ENCODE data around the gene CPXM1.
"Not testable (repeated sequence)": the region's sequence is repeated elsewhere in the genome, so short reads cannot be mapped to it uniquely, and the experiment has no call there.

CPXM1 gene

DNA sequence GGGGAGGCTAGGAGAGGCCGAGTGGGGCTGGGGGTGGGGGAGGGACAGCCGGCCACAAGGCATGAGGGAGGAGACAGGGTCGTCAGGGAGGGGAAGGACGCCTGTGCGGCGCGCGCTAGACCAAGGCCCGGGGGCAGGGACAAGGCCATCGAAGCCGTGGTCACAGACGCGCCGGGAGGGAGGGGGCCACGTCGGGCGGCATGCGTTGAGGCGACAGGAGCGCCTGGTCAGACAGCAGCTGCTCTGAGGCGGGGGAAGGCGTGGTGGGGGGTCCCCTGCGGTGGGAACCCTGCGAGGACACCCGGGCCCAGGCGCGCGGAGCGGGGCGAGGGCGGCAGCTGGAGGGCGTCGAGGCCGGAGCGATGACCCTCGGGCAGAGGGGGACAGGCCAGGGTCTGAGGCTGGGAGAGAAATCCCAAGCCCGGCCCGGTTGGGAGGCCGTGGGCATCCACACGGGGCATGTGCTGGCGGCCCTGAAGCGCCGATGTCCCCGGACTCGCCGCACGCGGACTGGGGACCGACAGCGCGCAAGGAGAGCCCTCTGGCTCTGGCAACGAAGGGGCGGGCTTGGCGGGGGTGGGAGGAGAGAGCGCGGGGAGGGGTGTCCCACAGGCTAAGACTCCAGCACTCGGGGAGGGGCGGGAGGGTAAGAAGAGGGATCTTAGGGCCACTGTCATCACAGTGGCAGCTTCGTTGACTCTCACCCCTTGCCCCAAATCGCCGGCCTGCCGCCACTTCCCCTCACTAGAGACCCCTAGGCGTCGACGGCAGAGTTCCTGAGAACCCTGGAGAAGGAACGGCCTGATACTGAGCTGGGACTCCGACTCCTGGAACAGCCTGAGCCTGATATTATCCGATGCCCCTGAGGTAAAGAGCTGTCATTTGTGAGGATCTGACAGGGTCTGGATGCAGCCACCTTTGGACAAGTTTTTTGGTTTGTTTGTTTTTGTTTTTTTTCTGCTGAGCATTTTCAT lies 20.8 kb upstream of the CPXM1 start:
- no peak for DNase-seq (ENCODE audit: low read depth)

GRCh38 chr20:2820084-2820895 lies 19.9 kb upstream of the CPXM1 start:
- no peak for DNase-seq (ENCODE audit: low read depth)

- DNase-seq (ENCODE audit: low read depth): no peak
Measured at GRCh38 chr20:2817891-2818595, 17.6 kb upstream of the CPXM1 start.

DNA sequence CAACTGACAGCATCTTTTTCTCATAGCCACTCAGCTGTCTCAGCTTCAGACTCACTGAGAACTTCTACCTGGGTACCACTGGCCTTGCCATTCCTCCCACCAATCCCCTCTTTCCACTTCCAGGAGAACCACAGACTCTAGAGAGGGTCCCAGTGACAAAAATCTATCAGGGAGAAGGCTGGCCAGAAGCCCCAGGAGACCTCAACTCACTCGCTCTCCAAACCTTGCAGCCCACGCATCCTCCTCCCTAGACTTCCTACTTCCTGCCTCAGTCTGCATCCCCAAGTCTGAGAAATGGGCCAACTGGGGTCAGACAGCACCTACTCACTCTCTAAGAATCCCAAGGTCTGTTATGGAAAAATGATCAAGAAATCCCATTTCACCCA lies 16.9 kb upstream of the CPXM1 start:
- no peak for DNase-seq (ENCODE audit: low read depth)

DNA sequence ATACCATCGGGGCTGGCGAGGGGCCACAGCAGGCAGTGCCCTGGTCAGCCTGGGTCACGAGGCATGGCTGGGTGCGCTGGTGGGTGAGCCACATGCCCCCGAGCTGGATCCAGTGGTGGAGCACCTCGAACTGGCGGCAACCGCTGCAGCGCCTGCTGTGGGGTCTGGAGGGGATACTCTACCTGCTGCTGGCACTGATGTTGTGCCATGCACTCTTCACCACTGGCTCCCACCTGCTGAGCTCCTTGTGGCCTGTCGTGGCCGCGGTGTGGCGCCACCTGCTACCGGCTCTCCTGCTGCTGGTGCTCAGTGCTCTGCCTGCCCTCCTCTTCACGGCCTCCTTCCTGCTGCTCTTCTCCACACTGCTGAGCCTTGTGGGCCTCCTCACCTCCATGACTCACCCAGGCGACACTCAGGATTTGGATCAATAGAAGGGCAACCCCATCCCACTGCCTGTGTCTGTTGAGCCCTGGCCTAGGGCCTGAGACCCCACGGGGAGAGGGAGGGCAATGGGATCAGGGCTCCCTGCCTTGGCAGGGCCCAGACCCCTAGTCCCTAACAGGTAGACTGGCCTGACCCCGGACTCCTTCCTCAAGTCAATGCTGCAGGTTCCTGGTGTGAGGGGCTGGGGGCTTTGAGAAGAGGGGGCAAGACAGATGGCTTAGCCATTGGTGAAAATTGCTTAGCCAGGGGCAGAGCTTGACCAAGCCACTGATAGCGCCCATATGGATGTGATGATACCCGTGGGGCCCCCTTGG lies 16.3 kb upstream of the CPXM1 start:
- DNase-seq (ENCODE audit: low read depth): no peak

GRCh38 chr20:2816030-2816582 lies 15.7 kb upstream of the CPXM1 start, which contains the start of gene TMEM239:
Gene TMEM239, plus strand, starts transcription at chr20:2816364. Its CDS starts 191 bp downstream, at chr20:2816555.
- no peak for DNase-seq (ENCODE audit: low read depth)

DNA sequence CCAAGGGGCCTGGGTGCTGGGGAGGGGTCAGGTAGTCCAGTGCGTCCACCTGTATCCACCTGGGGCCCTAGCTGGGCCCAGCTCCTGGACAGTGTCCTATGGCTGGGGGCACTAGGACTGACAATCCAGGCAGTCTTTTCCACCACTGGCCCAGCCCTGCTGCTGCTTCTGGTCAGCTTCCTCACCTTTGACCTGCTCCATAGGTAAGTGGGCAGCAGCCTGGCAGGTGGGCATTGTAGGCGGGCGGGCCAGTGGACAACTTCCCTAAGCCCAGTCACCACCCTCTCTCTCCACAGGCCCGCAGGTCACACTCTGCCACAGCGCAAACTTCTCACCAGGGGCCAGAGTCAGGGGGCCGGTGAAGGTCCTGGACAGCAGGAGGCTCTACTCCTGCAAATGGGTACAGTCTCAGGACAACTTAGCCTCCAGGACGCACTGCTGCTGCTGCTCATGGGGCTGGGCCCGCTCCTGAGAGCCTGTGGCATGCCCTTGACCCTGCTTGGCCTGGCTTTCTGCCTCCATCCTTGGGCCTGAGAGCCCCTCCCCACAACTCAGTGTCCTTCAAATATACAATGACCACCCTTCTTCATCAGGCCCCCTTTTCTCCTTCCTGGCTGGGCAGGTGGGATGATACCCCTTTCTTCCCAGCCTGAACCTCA lies 14.9 kb upstream of the CPXM1 start:
- DNase-seq (ENCODE audit: low read depth): no peak

- peak; percentile 98 for DNase-seq (ENCODE audit: low read depth)
Measured at GRCh38 chr20:2814587-2815051, 14.2 kb upstream of the CPXM1 start, which contains the start of gene C20orf141. Gene C20orf141, plus strand, starts transcription at chr20:2814987. Its CDS starts 198 bp downstream, at chr20:2815185.

- no peak for DNase-seq (ENCODE audit: low read depth)
Measured at GRCh38 chr20:2814076-2814475, 13.6 kb upstream of the CPXM1 start.

DNA sequence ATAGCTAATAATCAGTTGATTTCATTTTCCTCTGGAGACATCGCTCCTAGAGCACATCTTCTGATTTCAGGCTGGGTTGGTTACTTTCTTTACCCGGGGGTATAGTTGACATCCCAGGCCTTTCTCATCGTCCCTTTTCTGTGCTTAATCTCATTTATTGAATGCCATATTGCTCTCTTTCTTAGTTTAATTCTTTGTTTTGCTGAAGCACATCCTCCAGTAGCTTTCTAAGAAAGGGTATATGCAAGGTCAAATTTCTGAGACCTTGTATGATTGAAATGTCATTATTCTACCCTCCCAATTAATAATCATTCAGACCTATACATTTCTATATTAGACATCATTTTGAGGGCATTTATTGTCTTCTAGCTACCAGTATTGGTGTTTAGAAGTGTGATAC lies 11.8 kb upstream of the CPXM1 start:
- no peak for DNase-seq (ENCODE audit: low read depth)

DNA sequence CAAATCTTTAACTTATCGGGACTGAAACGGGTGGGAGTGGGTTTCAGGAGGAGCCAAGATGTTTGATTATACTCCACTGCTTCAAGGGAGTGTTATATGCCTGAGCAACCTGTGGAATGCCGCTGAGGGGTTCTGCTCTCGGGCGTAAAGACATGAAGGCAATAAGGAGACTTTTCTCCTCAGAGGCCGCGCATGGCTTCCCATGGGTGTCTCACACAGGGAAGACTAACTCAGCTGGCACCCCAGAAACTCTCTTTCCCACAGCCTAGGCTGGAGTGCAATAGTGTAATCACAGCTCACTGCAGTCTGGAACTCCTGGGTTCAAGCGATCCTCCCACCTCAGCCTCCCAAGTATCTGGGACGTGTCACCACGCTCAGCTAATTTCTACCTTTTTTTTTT lies 9.3 kb upstream of the CPXM1 start:
- no peak for DNase-seq (ENCODE audit: low read depth)

DNA sequence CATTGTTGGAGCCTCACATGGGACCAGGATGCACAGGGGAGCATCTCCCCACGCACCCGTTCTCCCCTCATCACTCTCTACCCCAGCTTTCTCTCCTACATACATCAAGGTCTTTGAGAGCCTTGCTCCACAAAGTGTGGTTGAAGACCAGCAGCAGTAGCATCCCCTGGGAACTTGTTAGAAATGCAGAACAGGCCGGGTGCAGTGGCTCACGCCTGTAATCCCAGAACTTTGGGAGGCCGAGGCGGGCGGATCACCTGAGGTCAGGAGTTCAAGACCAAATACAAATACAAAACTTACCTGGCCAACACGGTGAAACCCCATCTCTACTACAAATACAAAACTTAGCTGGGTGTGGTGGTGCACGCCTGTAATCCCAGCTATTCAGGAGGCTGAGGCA lies 7.5 kb upstream of the CPXM1 start:
- not testable (repeated sequence) for DNase-seq (ENCODE audit: low read depth)

- DNase-seq (ENCODE audit: low read depth): no peak
Measured at GRCh38 chr20:2807019-2807418, 6.6 kb upstream of the CPXM1 start.

- no peak for DNase-seq (ENCODE audit: low read depth)
Measured at GRCh38 chr20:2806351-2806701, 5.9 kb upstream of the CPXM1 start.

GRCh38 chr20:2805689-2806350 lies 5.4 kb upstream of the CPXM1 start:
- no peak for DNase-seq (ENCODE audit: low read depth)

GRCh38 chr20:2804852-2805688 lies 4.6 kb upstream of the CPXM1 start:
- no peak for DNase-seq (ENCODE audit: low read depth)

DNA sequence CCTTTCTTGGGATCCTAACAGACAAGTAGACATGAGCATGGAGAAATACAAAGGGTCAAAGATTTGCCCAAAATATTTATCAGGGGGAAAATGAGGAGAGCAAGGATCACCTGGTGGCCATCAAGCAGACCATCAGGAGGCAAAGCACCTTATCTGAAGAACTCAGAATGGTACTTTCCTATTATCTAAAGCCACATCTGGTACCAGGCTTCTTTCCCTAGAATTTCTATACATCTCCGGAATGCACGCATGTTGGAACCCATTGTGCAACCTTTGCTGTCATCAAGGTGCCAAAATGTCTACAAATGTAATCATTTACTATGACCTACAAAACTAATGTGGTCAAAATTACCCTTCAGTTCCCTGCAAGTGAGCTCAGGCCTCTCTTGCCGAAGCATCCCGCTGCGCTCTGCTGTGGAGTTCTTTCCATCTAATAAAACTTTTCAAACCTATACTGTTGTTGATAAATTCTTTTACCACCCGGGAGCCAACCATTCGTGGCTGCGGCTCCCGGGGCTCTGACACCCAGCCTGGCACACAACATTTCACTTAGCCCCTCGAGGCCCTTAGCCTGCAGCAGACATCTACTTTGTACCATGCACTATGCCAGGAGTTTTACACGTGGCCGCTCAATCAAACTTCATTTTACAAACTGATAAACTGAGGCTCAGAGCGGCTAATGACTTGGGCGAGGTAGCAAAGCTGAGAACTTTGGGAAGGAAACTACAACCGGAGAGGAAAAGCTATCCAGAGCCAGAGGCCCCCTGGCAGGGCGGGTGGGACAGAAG lies 3.8 kb upstream of the CPXM1 start:
- DNase-seq (ENCODE audit: low read depth): no peak

DNA sequence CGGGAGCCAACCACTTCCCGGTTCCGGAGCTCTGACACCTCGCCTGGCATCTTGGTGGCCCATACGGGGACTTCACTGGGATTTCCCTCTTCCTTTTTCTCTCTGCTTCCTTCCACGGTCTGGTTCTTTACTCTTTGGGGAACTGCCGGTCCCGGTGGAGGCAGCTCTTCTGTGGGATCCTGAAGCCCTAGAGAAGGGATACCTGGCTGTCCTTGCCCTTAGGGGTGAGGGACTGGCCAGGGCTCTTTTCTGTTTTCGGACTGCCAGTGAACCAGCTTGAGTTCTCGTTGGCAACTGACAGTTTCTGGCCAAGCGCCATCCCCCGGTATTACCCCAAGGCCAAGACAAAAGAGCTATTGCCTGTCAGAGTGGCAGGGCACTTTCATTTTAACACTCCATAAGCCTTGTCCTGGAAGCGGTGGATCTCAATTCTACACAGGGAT lies 880 bp upstream of the CPXM1 start:
- DNase-seq (ENCODE audit: low read depth): no peak

Measured in fibroblast of the conjunctiva (primary cell).